IMR-90 (cell line): ENCODE results near the gene ARGLU1. TPM values are rescaled to one million over a fixed set of nuclear protein-coding genes. Genes with fewer than 3 reads are reported as not detected.
A peak's percentile ranks its signal among the peaks of the same experiment; 100 is the strongest.

Experiments used
- ATAC-seq: fragments of 200-7000 bp; cut with Tn5 transposase; 2 replicates; pipeline ENCODE4 v1.9.1; 2020; ENCODE audit warnings: low read depth, mild to moderate bottlenecking, moderate library complexity
- BruUV-seq: library from RNA; stranded (reverse); fragments of 400-500 nt; replicated peaks from 2 replicates; lab custom pipeline; 2021; lab: Mats Ljungman, UMichigan
- CTCF ChIA-PET: fragments of 300-600 bp; formaldehyde crosslinking; extraction: SDS; loops from one replicate; lab custom pipeline; 2021; ENCODE audit warnings: antibody characterized with exemption; lab: Yijun Ruan, JAX
- POLR2A ChIA-PET: fragments of 300-600 bp; sonication (Branson Sonifier 250); formaldehyde crosslinking; loops from one replicate; lab custom pipeline; 2022; ENCODE audit warnings: antibody characterized with exemption; ENCODE audit not compliant: unreplicated experiment; lab: Charles Lee
- DNase-seq: peaks from one replicate; pipeline ENCODE4 v3.0.0; 2013
- H2AFZ ChIP-seq: replicated peaks from 2 replicates; pipeline ENCODE3; 2013; ENCODE audit warnings: low read length, mild to moderate bottlenecking; ENCODE audit not compliant: poor library complexity
- H2AK5ac ChIP-seq: 2 replicates; pipeline ENCODE4 v1.6.1; 2013; ENCODE audit warnings: low read depth, low read length, inconsistent platforms
- H2AK9ac ChIP-seq: replicated peaks from 2 replicates; pipeline ENCODE3; 2013; ENCODE audit warnings: mild to moderate bottlenecking, low read depth, low read length, moderate library complexity; ENCODE audit not compliant: poor library complexity
- H2BK120ac ChIP-seq: 2 replicates; pipeline ENCODE4 v1.6.1; 2013; ENCODE audit warnings: low read depth, low read length, inconsistent platforms
- H2BK15ac ChIP-seq: 3 replicates; pipeline ENCODE4 v1.6.1; 2013; ENCODE audit warnings: low read depth, low read length, inconsistent platforms
- H2BK20ac ChIP-seq: 2 replicates; pipeline ENCODE4 v1.6.1; 2013; ENCODE audit warnings: low read depth, mild to moderate bottlenecking, inconsistent platforms, low read length, moderate library complexity
- H2BK5ac ChIP-seq: 2 replicates; pipeline ENCODE4 v1.6.1; 2013; ENCODE audit warnings: mild to moderate bottlenecking, low read depth, low read length, inconsistent platforms; ENCODE audit not compliant: poor library complexity, severe bottlenecking
- H3K14ac ChIP-seq: replicated peaks from 2 replicates; pipeline ENCODE4 v1.6.1; 2013; ENCODE audit warnings: low read depth, low read length, inconsistent platforms
- H3K18ac ChIP-seq: 2 replicates; pipeline ENCODE4 v1.6.1; 2013; ENCODE audit warnings: low read depth, low read length, control low read depth
- H3K23ac ChIP-seq: 2 replicates; pipeline ENCODE4 v1.6.1; 2013; ENCODE audit warnings: low read depth, low read length, inconsistent platforms
- H3K27ac ChIP-seq: 2 replicates; pipeline ENCODE4 v1.5.1; 2013; ENCODE audit warnings: mild to moderate bottlenecking, control low read depth, low read length; ENCODE audit not compliant: insufficient read depth
- H3K27me3 ChIP-seq: 2 replicates; pipeline ENCODE4 v1.6.1; 2013; ENCODE audit warnings: low read length; ENCODE audit not compliant: control insufficient read depth, insufficient read depth
- H3K36me3 ChIP-seq: 2 replicates; pipeline ENCODE4 v1.6.1; 2013; ENCODE audit warnings: low read length, mixed read lengths; ENCODE audit not compliant: control insufficient read depth, insufficient read depth
- H3K4ac ChIP-seq: 2 replicates; pipeline ENCODE4 v1.6.1; 2013; ENCODE audit warnings: low read depth, low read length, inconsistent platforms
- H3K4me1 ChIP-seq: 2 replicates; pipeline ENCODE4 v1.6.1; 2013; ENCODE audit warnings: low read length, mixed read lengths; ENCODE audit not compliant: control insufficient read depth, insufficient read depth
- H3K4me2 ChIP-seq: 2 replicates; pipeline ENCODE4 v1.6.1; 2013; ENCODE audit warnings: low read depth, mild to moderate bottlenecking, control low read depth, low read length, moderate library complexity
- H3K4me3 ChIP-seq: 2 replicates; pipeline ENCODE4 v1.5.1; 2013; ENCODE audit warnings: low read depth, mild to moderate bottlenecking, control low read depth, low read length, moderate library complexity; ENCODE audit not compliant: insufficient read depth
- H3K56ac ChIP-seq: 2 replicates; pipeline ENCODE4 v1.6.1; 2013; ENCODE audit warnings: low read length, inconsistent platforms; ENCODE audit not compliant: insufficient read depth; ENCODE audit errors: extremely low read depth
- H3K79me1 ChIP-seq, 2 experiments: 2 replicates each; pipeline ENCODE4 v1.6.1; 2013; ENCODE audit warnings: low read length in 2 of 2, inconsistent platforms in 1 of 2, low read depth in 1 of 2
- H3K9ac ChIP-seq: 2 replicates; pipeline ENCODE4 v1.6.1; 2013; ENCODE audit warnings: low read depth, low read length, control low read depth
- H3K9me1 ChIP-seq: 2 replicates; pipeline ENCODE4 v1.6.1; 2013; ENCODE audit warnings: low read length, inconsistent platforms; ENCODE audit not compliant: insufficient read depth
- H3K9me3 ChIP-seq: 2 replicates; pipeline ENCODE4 v1.6.1; 2013; ENCODE audit warnings: low read length; ENCODE audit not compliant: control insufficient read depth, insufficient read depth
- H4K20me1 ChIP-seq: 2 replicates; pipeline ENCODE4 v1.6.1; 2013; ENCODE audit warnings: low read length, inconsistent platforms; ENCODE audit not compliant: insufficient read depth
- H4K5ac ChIP-seq: 2 replicates; pipeline ENCODE4 v1.6.1; 2013; ENCODE audit warnings: mild to moderate bottlenecking, low read depth, low read length, control low read depth
- H4K8ac ChIP-seq, 2 experiments: 2 replicates each; pipeline ENCODE4 v1.6.1; 2013; ENCODE audit warnings: low read depth in 2 of 2, low read length in 2 of 2, control low read depth in 1 of 2, inconsistent platforms in 1 of 2
- H4K91ac ChIP-seq: 2 replicates; pipeline ENCODE4 v1.6.1; 2013; ENCODE audit warnings: low read depth, low read length, inconsistent platforms; ENCODE audit not compliant: insufficient read depth
- BHLHE40 ChIP-seq: fragments of 150-350 bp; IDR thresholded peaks from 2 replicates; pipeline ENCODE4 v1.6.1; 2016; ENCODE audit warnings: mild to moderate bottlenecking, low read depth, low read length
- CEBPB ChIP-seq: IDR thresholded peaks from 2 replicates; pipeline ENCODE4 v1.6.1; 2012; ENCODE audit warnings: low read depth, low read length, improper control_type of control experiment
- CHD1 ChIP-seq: IDR thresholded peaks from 2 replicates; pipeline ENCODE4 v1.6.1; 2012; ENCODE audit warnings: low read depth, low read length, improper control_type of control experiment
- FOS ChIP-seq: fragments of 150-350 bp; IDR thresholded peaks from 2 replicates; pipeline ENCODE4 v1.6.1; 2016; ENCODE audit warnings: low read depth, low read length
- MAFK ChIP-seq: IDR thresholded peaks from 2 replicates; pipeline ENCODE4 v1.6.1; 2012; ENCODE audit warnings: low read depth, low read length, improper control_type of control experiment
- MAZ ChIP-seq: IDR thresholded peaks from 2 replicates; pipeline ENCODE4 v1.6.1; 2012; ENCODE audit warnings: low read depth, mild to moderate bottlenecking, low read length, improper control_type of control experiment, moderate library complexity, borderline replicate concordance
- MXI1 ChIP-seq: IDR thresholded peaks from 2 replicates; pipeline ENCODE4 v1.6.1; 2012; ENCODE audit warnings: low read depth, mild to moderate bottlenecking, low read length, moderate library complexity, borderline replicate concordance
- NFE2L2 ChIP-seq: fragments of 150-350 bp; IDR thresholded peaks from 2 replicates; pipeline ENCODE4 v1.6.1; 2016; ENCODE audit warnings: low read depth, mild to moderate bottlenecking, low read length
- POLR2A ChIP-seq: IDR thresholded peaks from 2 replicates; pipeline ENCODE4 v1.6.1; 2012; ENCODE audit warnings: mild to moderate bottlenecking, low read depth, low read length
- RCOR1 ChIP-seq: IDR thresholded peaks from 2 replicates; pipeline ENCODE4 v1.6.1; 2012; ENCODE audit warnings: mild to moderate bottlenecking, low read length, improper control_type of control experiment; ENCODE audit not compliant: insufficient replicate concordance
- SMC3 ChIP-seq: fragments of 150-350 bp; IDR thresholded peaks from 2 replicates; pipeline ENCODE4 v1.6.1; 2016; ENCODE audit warnings: low read depth, mild to moderate bottlenecking, antibody characterized with exemption, low read length, moderate library complexity
- WGBS, 2 experiments: methylation state at CpG; one replicate each; pipeline versions ENCODE4 v1.1.5 to v1.1.7; 2013; ENCODE audit warnings: missing lambda C conversion rate in 2 of 2; ENCODE audit not compliant: insufficient read length in 1 of 2; ENCODE audit errors: extremely low coverage in 2 of 2; 5-methylcytosine and 5-hydroxymethylcytosine counted together
- dilution Hi-C: fragments of 300-500 bp; cut with HindIII; formaldehyde crosslinking; loops from one replicate; pipeline ENCODE4 v1.14.3; 2018; ENCODE audit warnings: low sequenced_read_pairs; ENCODE audit not compliant: unreplicated experiment
- in situ Hi-C: fragments of 300-500 bp; cut with MboI; formaldehyde crosslinking; loops from 3 replicates; pipeline ENCODE4 v1.14.3; 2019; ENCODE audit warnings: low sequenced_read_pairs, inconsistent platforms, mixed read lengths
- intact Hi-C: fragments of 100-400 bp; cut with micrococcal nuclease; formaldehyde crosslinking; loops from 2 replicates; pipeline ENCODE4 v1.10.0; 2022
- polyA plus RNA-seq, 3 experiments: library from polyadenylated mRNA; depleted of rRNA; stranded (reverse); fragments of >200 nt; gene quantifications; 2 replicates each; pipeline ENCODE4 v1.2.3, GENCODE V29; 2012; ENCODE audit warnings: low replicate concordance in 1 of 3
- total RNA-seq: library from RNA; depleted of rRNA; stranded (reverse); fragments of >200 nt; gene quantifications from 2 replicates; pipeline ENCODE4 v1.2.3, GENCODE V29; 2012
- TF ChIP-seq, protein P1 (sequence below): fragments of 150-350 bp; IDR thresholded peaks from 2 replicates; pipeline ENCODE4 v1.6.1; 2017; ENCODE audit warnings: mild to moderate bottlenecking, antibody characterized with exemption, low read length, low read depth

Gene ARGLU1
- total and polyA plus RNA-seq, 2 of the 4 experiments (the other 2 are of a cell fraction): 11.1 to 51.4 TPM

GRCh38 chr13:106570299-106570852 lies 2.4 kb upstream of the ARGLU1 start:
- Histone ChIP-seq H3K18ac (no peak overlapping the region), H3K14ac (no peak overlapping the region), H4K8ac (peak overlapping the region in 1 of 2 experiments; percentile 45; a peak in 2 of 4 replicates), H3K4me2 (peak overlapping the region; percentile 41; the same call in 1 of the 2 replicates), H2BK15ac (no peak overlapping the region), H4K20me1 (peaks cover 25% of the 10 kb centered on the region), H3K9me1 (peaks cover 6% of the 10 kb centered on the region), H2BK5ac (no peak overlapping the region), H2AK9ac (no peak overlapping the region), H3K4me1 (peaks cover 3% of the 10 kb centered on the region; the same call in 1 of the 2 replicates), H4K91ac (no peak overlapping the region), H3K4me3 (no peak overlapping the region), H3K23ac (no peak overlapping the region), H2AK5ac (no peak overlapping the region), H3K56ac (no peak overlapping the region), H3K9me3 (no peaks in the 10 kb centered on the region), H3K27ac (no peak overlapping the region), H2BK120ac (no peak overlapping the region), H3K9ac (no peak overlapping the region), H3K4ac (no peak overlapping the region; the same call in 1 of the 2 replicates), H2AFZ (peak overlapping the region; percentile 70), H3K27me3 (no peaks in the 10 kb centered on the region), H2BK20ac (no peak overlapping the region), H4K5ac (no peak overlapping the region), H3K79me1 (peaks cover 5 to 6% of the 10 kb centered on the region in 2 experiments; a peak in 2 of 4 replicates), H3K36me3 (no peaks in the 10 kb centered on the region)
- DNase-seq (peak; percentile 61), ATAC-seq (peak; percentile 39)
- TF ChIP-seq POLR2A (no peak), SMC3 (no peak), CHD1 (no peak), RCOR1 (no peak), BHLHE40 (no peak), CEBPB (no peak), NFE2L2 (no peak), FOS (no peak), MXI1 (no peak), MAZ (no peak), MAFK (no peak)
- TF ChIP-seq, protein P1, sequence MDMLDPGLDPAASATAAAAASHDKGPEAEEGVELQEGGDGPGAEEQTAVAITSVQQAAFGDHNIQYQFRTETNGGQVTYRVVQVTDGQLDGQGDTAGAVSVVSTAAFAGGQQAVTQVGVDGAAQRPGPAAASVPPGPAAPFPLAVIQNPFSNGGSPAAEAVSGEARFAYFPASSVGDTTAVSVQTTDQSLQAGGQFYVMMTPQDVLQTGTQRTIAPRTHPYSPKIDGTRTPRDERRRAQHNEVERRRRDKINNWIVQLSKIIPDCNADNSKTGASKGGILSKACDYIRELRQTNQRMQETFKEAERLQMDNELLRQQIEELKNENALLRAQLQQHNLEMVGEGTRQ: no peak
- dilution Hi-C loops: no loop called here
- 49% methylated on average over 10 of the region's 14 CpGs; no CpG with 5 or more reads in 1 of the 2 experiments for WGBS, 2 experiments
- BruUV-seq: no TSS peak
- CTCF ChIA-PET: interaction anchor here (0.7 kb wide), 1 partner anchor 9 kb away, joined by 3 read pairs; no protein-coding TSS in a partner anchor
- intact Hi-C loops: no loop called here
- in situ Hi-C loops: no loop called here
- POLR2A ChIA-PET: no interaction called here
